ENCODE measurements around the gene PAX7.

Gene PAX7

DNA sequence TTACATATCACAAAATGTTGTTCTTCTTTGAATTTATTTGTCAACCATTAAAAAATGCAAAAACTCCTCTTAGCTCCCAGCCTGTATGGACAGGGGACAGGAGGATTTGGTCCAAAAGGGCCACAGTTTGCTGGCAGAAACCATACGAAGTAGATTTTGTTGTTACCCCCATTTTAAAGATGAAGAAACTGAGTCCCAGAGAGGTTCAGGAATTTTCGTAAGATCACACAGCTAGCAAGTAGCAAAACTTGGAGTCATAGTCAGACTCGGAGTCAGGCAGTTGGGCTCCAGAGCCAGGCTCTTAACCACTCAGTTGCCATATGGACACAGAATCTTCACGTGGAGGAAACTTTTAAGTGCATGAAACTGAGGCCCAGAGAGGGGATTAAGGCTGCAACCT, 137.4 kb downstream of the PAX7 start:
- no peak overlapping the region for H3K4me3 ChIP-seq (ENCODE audit: low read depth, low read length)
- TF ChIP-seq, protein P1, sequence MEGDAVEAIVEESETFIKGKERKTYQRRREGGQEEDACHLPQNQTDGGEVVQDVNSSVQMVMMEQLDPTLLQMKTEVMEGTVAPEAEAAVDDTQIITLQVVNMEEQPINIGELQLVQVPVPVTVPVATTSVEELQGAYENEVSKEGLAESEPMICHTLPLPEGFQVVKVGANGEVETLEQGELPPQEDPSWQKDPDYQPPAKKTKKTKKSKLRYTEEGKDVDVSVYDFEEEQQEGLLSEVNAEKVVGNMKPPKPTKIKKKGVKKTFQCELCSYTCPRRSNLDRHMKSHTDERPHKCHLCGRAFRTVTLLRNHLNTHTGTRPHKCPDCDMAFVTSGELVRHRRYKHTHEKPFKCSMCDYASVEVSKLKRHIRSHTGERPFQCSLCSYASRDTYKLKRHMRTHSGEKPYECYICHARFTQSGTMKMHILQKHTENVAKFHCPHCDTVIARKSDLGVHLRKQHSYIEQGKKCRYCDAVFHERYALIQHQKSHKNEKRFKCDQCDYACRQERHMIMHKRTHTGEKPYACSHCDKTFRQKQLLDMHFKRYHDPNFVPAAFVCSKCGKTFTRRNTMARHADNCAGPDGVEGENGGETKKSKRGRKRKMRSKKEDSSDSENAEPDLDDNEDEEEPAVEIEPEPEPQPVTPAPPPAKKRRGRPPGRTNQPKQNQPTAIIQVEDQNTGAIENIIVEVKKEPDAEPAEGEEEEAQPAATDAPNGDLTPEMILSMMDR (conservative IDR thresholded peaks at IDR 0.05; ENCODE audit: low read depth, low read length): no peak
- DNase-seq (ENCODE audit: low read depth): no peak

DNA sequence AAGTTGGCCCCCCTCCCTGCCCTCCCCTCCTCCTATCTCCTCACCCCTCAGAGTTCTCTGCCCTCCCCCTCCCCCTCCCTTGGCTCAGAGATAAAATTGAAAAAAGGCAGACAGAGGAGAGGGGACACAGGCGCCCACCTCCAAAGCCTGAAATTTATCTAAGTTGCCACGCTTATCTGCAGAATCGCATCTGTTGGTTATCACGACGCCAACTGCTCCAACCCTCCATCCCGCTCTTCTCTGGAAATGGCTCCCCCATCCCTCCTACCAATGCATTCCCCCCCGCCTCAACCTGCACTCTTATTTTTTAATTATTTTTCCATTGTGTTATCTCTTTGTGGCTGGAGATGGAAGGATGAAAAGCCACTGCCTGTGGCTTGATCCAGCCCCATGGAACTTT, 138.5 kb downstream of the PAX7 start:
- no peak overlapping the region for H3K4me3 ChIP-seq (ENCODE audit: low read depth, low read length)
- no peak for DNase-seq (ENCODE audit: low read depth)
- TF ChIP-seq, protein P1 (conservative IDR thresholded peaks at IDR 0.05; ENCODE audit: low read depth, low read length): no peak

DNA sequence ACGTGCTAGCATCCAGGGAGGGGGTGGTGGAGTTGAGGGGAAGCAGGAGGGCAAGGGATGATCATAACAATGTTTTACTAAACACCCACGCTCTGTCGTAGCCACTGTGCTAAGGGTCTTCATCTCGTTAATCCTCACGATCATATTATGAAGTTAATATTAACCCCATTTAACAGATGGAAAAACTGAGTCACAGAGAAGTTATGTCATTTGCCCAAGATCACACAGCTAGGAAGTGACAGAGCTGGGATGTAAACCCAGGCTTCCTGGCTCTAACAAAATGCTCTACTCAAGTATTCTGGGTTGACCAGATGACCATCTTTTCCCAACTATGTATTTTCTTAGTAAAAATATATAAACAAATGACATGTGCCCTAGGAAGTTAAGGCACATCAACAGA, 140.2 kb downstream of the PAX7 start:
- no peak overlapping the region for H3K4me3 ChIP-seq (ENCODE audit: low read depth, low read length)
- no peak for DNase-seq (ENCODE audit: low read depth)

DNA sequence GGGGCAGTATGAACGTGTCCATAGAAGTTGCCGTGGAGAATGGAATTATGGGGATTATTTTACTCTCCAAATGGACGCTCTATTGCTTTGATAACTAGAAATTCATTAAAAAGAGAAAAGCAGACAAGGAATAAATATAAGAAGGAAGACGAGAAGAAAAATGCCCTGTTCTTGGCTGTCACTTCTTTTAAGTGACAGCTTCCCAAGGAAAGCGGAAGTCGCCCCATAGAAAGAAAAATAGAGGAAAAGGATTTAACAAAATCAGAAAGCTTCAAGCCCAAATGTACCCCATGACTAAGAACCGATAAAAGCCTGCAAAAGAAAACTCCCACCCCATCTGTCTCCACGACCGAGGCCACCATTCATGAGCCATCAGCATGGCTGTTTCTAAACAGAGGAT, 143.1 kb downstream of the PAX7 start:
- H3K4me3 ChIP-seq (ENCODE audit: low read depth, low read length): no peak overlapping the region
- TF ChIP-seq, protein P1 (conservative IDR thresholded peaks at IDR 0.05; ENCODE audit: low read depth, low read length): no peak
- DNase-seq (ENCODE audit: low read depth): no peak

More for the DNA sequence above, 140.2 kb downstream of the PAX7 start:
- TF ChIP-seq, protein P1 (conservative IDR thresholded peaks at IDR 0.05; ENCODE audit: low read depth, low read length): no peak

DNA sequence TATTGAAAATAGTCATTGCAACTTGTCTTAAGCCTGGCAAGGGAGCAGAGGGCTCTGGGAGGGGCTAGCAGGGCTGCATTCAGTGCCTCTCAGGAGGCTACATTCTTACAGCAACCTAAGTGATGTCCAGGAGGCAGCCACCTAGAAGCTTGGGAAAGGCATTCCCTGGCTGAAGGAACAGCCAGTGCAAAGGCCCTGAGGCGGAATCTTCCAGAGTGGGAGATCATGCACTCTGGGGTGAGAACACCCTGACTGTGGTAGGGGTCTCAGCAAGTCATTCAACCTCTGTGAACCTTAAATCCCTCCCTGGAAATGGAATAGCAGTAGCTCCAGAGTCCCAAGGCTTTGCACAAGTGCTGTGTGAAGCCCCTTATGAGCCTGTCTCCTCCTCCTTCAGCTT, 144.7 kb downstream of the PAX7 start:
- DNase-seq (ENCODE audit: low read depth): no peak
- no peak overlapping the region for H3K4me3 ChIP-seq (ENCODE audit: low read depth, low read length)
- TF ChIP-seq, protein P1 (conservative IDR thresholded peaks at IDR 0.05; ENCODE audit: low read depth, low read length): no peak

DNA sequence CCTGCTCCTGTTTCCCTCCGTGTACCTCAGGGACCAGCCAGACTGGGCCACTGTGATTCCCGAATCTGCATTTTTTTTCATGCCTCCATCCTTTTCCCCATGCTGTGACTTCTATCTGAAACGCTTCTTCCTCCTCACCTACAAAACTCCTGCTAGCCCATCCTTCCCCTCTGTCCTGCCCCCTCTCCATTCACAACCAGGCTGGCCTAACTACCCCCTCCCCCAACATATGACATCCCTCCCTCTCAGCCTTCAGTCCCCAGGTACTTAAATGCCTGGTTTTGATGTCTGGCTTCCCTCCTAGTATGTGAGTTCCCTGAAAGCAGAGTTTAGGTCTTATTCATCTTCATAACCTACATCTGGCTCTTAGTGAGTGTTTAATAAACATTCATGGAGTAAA, 146.1 kb downstream of the PAX7 start:
- TF ChIP-seq, protein P1 (conservative IDR thresholded peaks at IDR 0.05; ENCODE audit: low read depth, low read length): no peak
- H3K4me3 ChIP-seq (ENCODE audit: low read depth, low read length): no peak overlapping the region

DNA sequence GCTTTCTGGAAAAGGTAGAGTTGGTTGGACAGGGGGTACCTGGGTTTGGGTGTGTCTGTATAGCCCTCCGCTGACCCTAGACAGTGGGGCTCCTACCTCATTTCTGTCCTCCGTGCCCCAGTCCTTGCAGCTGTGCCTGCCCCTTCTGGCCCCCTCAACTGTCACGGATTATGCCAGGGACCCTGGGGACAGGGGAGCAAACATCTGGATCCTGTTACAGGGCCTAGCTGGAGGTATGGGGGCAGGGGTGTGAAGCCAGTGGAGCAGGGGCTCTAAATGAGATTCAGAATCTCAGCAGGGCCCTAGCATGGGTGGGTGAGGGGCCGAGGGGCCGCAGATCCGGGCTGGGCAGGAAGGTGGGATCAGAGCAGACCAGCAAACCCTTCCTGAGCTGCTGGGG, 147.8 kb downstream of the PAX7 start:
- no peak for DNase-seq (ENCODE audit: low read depth)
- TF ChIP-seq, protein P1 (conservative IDR thresholded peaks at IDR 0.05; ENCODE audit: low read depth, low read length): no peak
- H3K4me3 ChIP-seq (ENCODE audit: low read depth, low read length): no peak overlapping the region

More for the DNA sequence above, 146.1 kb downstream of the PAX7 start:
- no peak for DNase-seq (ENCODE audit: low read depth)

Data from choroid plexus epithelial cell (primary cell).